ENCODE measurements around the gene GCLC. TPM values are rescaled to one million over a fixed set of nuclear protein-coding genes. Genes with fewer than 3 reads are reported as not detected.

The GCLC gene
- total and polyA plus RNA-seq, 10 donors, result 9.2 to 132 (median 60.4) TPM

- H3K9me3 ChIP-seq, result no peaks in the 10 kb centered on the region
- no peaks in the 10 kb centered on the region for H3K27me3 ChIP-seq (replicated peaks in 1 of 7)
- H3K4me3 ChIP-seq, result no peak overlapping the region
- no peak for TF ChIP-seq POLR2AphosphoS5 (IDR thresholded peaks at IDR 0.05)
- no peak for TF ChIP-seq CTCF (IDR thresholded peaks at IDR 0.05 in 8 of 11, conservative IDR thresholded peaks at IDR 0.05 in 3 of 11)
- no peak for TF ChIP-seq POLR2A (IDR thresholded peaks at IDR 0.05)
- 80 to 98% (median 91%) methylated on average over 2 of the region's 2 CpGs for WGBS, 5 donors
- intact Hi-C loops (cut with DNase I; ENCODE audit: low total_unique reads), result no loop called here
- no peak overlapping the region for H3K27ac ChIP-seq
- no peaks in the 10 kb centered on the region for H3K4me1 ChIP-seq
- peaks cover 0 to 100% (median 36%) of the 10 kb centered on the region in 6 donors for H3K36me3 ChIP-seq
- no peak for DNase-seq
Observed at GRCh38 chr6:53517021-53517420, 27.9 kb downstream of the GCLC start.

GRCh38 chr6:53514677-53515076 lies 30.2 kb downstream of the GCLC start:
- DNase-seq, result no peak
- Histone ChIP-seq H3K27ac (no peak overlapping the region), H3K4me1 (no peaks in the 10 kb centered on the region), H3K4me3 (no peak overlapping the region), H3K36me3 (peaks cover 0 to 98% (median 33%) of the 10 kb centered on the region in 6 donors), H3K27me3 (replicated peaks in 1 of 7) (no peaks in the 10 kb centered on the region), H3K9me3 (no peaks in the 10 kb centered on the region)
- 89 to 99% (median 95%) methylated on average over 3 of the region's 3 CpGs for WGBS, 5 donors
- TF ChIP-seq POLR2A (IDR thresholded peaks at IDR 0.05), result no peak
- no peak for TF ChIP-seq CTCF (IDR thresholded peaks at IDR 0.05 in 8 of 11, conservative IDR thresholded peaks at IDR 0.05 in 3 of 11)
- intact Hi-C loops (cut with DNase I; ENCODE audit: low total_unique reads), result no loop called here

GRCh38 chr6:53513519-53513966 lies 31.4 kb downstream of the GCLC start:
- Histone ChIP-seq H3K4me3 (no peak overlapping the region), H3K36me3 (peaks cover 0 to 98% (median 38%) of the 10 kb centered on the region in 6 donors), H3K9me3 (no peaks in the 10 kb centered on the region), H3K4me1 (no peaks in the 10 kb centered on the region), H3K27me3 (replicated peaks in 1 of 7) (no peaks in the 10 kb centered on the region), H3K27ac (no peak overlapping the region)
- 90 to 96% (median 94%) methylated on average over 2 of the region's 2 CpGs for WGBS, 5 donors
- no peak for TF ChIP-seq POLR2AphosphoS5 (IDR thresholded peaks at IDR 0.05)
- no peak for TF ChIP-seq POLR2A (IDR thresholded peaks at IDR 0.05)
- no peak for TF ChIP-seq CTCF (IDR thresholded peaks at IDR 0.05 in 8 of 11, conservative IDR thresholded peaks at IDR 0.05 in 3 of 11)
- intact Hi-C loops (cut with DNase I; ENCODE audit: low total_unique reads), result no loop called here
- no peak for DNase-seq

DNA sequence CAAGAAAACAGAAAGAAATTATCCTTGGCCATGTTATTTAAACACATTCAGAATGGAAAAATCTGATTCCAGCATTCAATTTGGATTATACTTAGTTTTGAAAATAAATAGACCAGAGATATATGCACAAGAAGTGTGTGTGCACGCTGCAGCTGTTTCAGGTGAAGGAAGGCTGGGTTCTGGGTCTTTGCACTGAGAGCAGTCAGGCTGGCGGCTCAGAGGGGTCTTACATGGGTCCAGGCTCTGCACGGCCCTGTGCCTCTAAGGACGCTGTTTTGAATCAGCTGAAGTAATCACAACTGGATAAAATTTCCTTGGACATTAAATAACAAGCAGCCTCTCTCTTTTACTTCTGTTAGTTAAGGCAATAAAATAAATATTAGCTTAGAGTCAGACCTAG lies 31.8 kb downstream of the GCLC start:
- Histone ChIP-seq H3K4me3 (no peak overlapping the region), H3K36me3 (peaks cover 0 to 98% (median 41%) of the 10 kb centered on the region in 6 donors), H3K27me3 (replicated peaks in 1 of 7) (no peaks in the 10 kb centered on the region), H3K9me3 (no peaks in the 10 kb centered on the region), H3K4me1 (no peaks in the 10 kb centered on the region), H3K27ac (no peak overlapping the region)
- intact Hi-C loops (cut with DNase I; ENCODE audit: low total_unique reads), result no loop called here
- TF ChIP-seq CTCF (IDR thresholded peaks at IDR 0.05 in 8 of 11, conservative IDR thresholded peaks at IDR 0.05 in 3 of 11), result no peak
- no peak for TF ChIP-seq POLR2A (IDR thresholded peaks at IDR 0.05)
- TF ChIP-seq POLR2AphosphoS5 (IDR thresholded peaks at IDR 0.05), result no peak
- no peak for DNase-seq
- WGBS, 5 donors, result 92 to 99% (median 98%) methylated on average over 4 of the region's 4 CpGs

All from spleen (tissue), 11 donors.